Adrenal gland (tissue), 12 donors: ENCODE measurements around the gene GABRA6. TPM values are rescaled to one million over a fixed set of nuclear protein-coding genes. Genes with fewer than 3 reads are reported as not detected.

ENCODE experiments used
- DNase-seq, 7 donors: peaks; one replicate each; pipeline ENCODE4 v3.0.0-alpha.2; 2019 to 2020
- H3K27ac ChIP-seq, 5 donors: fragments of 200-600 bp; sonication (generic) in 4 of 5; 1 replicate in 3 of 5; 2 replicates in 2 of 5; pipeline versions ENCODE4 v1.5.1 to v1.8.0; 2016 to 2020; ENCODE audit warnings: mild to moderate bottlenecking in 1 of 5
- H3K27me3 ChIP-seq: fragments of 200-600 bp; 2 replicates; pipeline ENCODE4 v1.8.0; 2021
- H3K36me3 ChIP-seq, 2 donors: fragments of 200-600 bp; replicated peaks in 1 of 2; 1 replicate in 1 of 2; 2 replicates in 1 of 2; pipeline versions ENCODE4 v1.5.1 to v1.8.0; 2018 to 2022
- H3K4me1 ChIP-seq, 2 donors: fragments of 200-600 bp; replicated peaks in 1 of 2; 1 replicate in 1 of 2; 2 replicates in 1 of 2; pipeline versions ENCODE4 v1.5.1 to v1.8.0; 2018 to 2021
- H3K4me3 ChIP-seq, 4 donors: fragments of 200-600 bp; sonication (generic) in 3 of 4; one replicate each; pipeline ENCODE4 v1.5.1; 2016 to 2018
- H3K9me3 ChIP-seq, 3 donors: fragments of 200-600 bp; sonication (generic) in 1 of 3; replicated peaks in 1 of 3; 1 replicate in 2 of 3; 2 replicates in 1 of 3; pipeline versions ENCODE4 v1.5.1 to v1.8.0; 2016 to 2021
- CTCF ChIP-seq, 6 experiments: fragments of 450-650 bp in 4 of 6; fragments of 200-600 bp in 2 of 6; sonication (generic) in 1 of 6; IDR thresholded peaks; 1 replicate in 5 of 6; 2 replicates in 1 of 6; pipeline versions ENCODE4 v1.5.1 to v1.8.0; 2016 to 2021; ENCODE audit warnings: antibody characterized with exemption in 6 of 6, mild to moderate bottlenecking in 2 of 6, moderate library complexity in 1 of 6
- POLR2A ChIP-seq, 2 donors: fragments of 450-650 bp; IDR thresholded peaks; one replicate each; pipeline ENCODE4 v1.6.1; 2017; ENCODE audit warnings: antibody characterized with exemption in 2 of 2, mild to moderate bottlenecking in 2 of 2, moderate library complexity in 1 of 2
- WGBS, 4 donors: extraction: QIAGEN DNeasy Blood & Tissue Kit in 2 of 4; methylation state at CpG; one replicate each; pipeline versions ENCODE4 v1.1.5 to v1.1.7; 2013 to 2017; 5-methylcytosine and 5-hydroxymethylcytosine counted together
- intact Hi-C, 2 donors: fragments of 100-400 bp; cut with DNase I; formaldehyde crosslinking; loops; one replicate each; pipeline versions ENCODE4 v1.14.1 to v1.15.0; 2022 to 2023
- polyA plus RNA-seq, 3 donors: library from polyadenylated mRNA; stranded (reverse); fragments of 200-250 nt in 2 of 3; fragments of 350-450 nt in 1 of 3; fragmentation: Illumina TruSeq in 1 of 3; extraction: RNeasy Lipid Tissue Mini Kit (QIAGEN cat#74804) in 1 of 3; gene quantifications; one replicate each; pipeline ENCODE4 v1.2.3, GENCODE V29; 2013 to 2014
- total RNA-seq, 9 donors: library from RNA; depleted of rRNA in 4 of 9; stranded (reverse); fragments of >200 nt in 4 of 9; fragments of 120-200 nt in 1 of 9; fragmentation: NEBNext Ultra II Directional in 1 of 9; extraction: Animal tissue kit (Norgen Biotek cat#: 25700) in 1 of 9; gene quantifications; one replicate each; pipeline versions ENCODE4 v1.1.0 to v1.2.4, GENCODE V29; 2013 to 2023
- donor health status: healthy with polysubstance abuse.
- donor health status: Bipolar disorder and iron deficiency.
- donor health status: DM: yes; HTN: yes; CAD: no.
- donor health status: DM: no; HTN: no; CAD: no.
- donor health status: DM: no; HTN: no; CAD: no.
- donor health status: DM: yes; HTN: yes; CAD: no.

The GABRA6 gene
- total and polyA plus RNA-seq, 12 donors = not detected

GRCh38 chr5:161660806-161661205 lies 24.7 kb upstream of the GABRA6 start:
- 74 to 89% (median 87%) methylated on average over 10 to 12 of the region's 12 CpGs for WGBS, 4 donors
- Histone ChIP-seq H3K4me1 (no peaks in the 10 kb centered on the region), H3K27ac (no peak overlapping the region), H3K27me3 (no peaks in the 10 kb centered on the region), H3K4me3 (no peak overlapping the region), H3K9me3 (peaks cover 0 to 5% (median 0%) of the 10 kb centered on the region in 3 donors), H3K36me3 (no peaks in the 10 kb centered on the region)
- intact Hi-C loops = no loop called here
- no peak for DNase-seq
- TF ChIP-seq POLR2A (IDR thresholded peaks at IDR 0.05) (no peak), CTCF (IDR thresholded peaks at IDR 0.05) (no peak)

DNA sequence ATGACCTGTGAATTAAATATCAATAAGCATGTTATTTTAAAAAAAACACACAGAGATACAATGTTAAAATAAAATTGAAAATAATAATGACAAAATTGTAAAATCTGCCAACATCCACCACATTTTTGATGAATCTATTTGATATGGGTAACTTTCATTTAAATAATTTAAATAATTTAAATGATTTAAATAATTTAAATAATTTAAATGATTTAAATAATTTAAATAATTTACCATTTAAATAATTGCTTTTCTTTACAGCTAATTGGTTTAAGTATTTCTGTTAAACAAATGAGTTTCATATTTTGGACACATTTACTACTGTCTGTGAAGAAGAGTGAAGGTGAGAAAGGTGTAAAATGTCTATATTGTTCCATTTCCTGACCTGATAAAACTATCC lies 22.1 kb upstream of the GABRA6 start:
- TF ChIP-seq CTCF (IDR thresholded peaks at IDR 0.05) (no peak), POLR2A (IDR thresholded peaks at IDR 0.05) (no peak)
- no peak for DNase-seq
- intact Hi-C loops = no loop called here
- H3K4me3 ChIP-seq = no peak overlapping the region
- H3K36me3 ChIP-seq = no peaks in the 10 kb centered on the region
- H3K27ac ChIP-seq = no peak overlapping the region
- H3K9me3 ChIP-seq = no peaks in the 10 kb centered on the region
- no peaks in the 10 kb centered on the region for H3K27me3 ChIP-seq
- no peaks in the 10 kb centered on the region for H3K4me1 ChIP-seq

- H3K4me1 ChIP-seq = no peaks in the 10 kb centered on the region
- no peak overlapping the region for H3K27ac ChIP-seq
- DNase-seq = peak in 6 of 7 donors; percentile 17 to 53 (median 28)
- intact Hi-C loops = no loop called here
- TF ChIP-seq CTCF (IDR thresholded peaks at IDR 0.05) = peak; percentile 48 to 67 (median 62)
- no peak for TF ChIP-seq POLR2A (IDR thresholded peaks at IDR 0.05)
- 7 to 13% (median 9%) methylated on average over 2 of the region's 2 CpGs for WGBS, 4 donors
- H3K27me3 ChIP-seq = no peaks in the 10 kb centered on the region
- H3K36me3 ChIP-seq = no peaks in the 10 kb centered on the region
- no peaks in the 10 kb centered on the region for H3K9me3 ChIP-seq
- no peak overlapping the region for H3K4me3 ChIP-seq
Measured at GRCh38 chr5:161676103-161676502, 9.4 kb upstream of the GABRA6 start.

DNA sequence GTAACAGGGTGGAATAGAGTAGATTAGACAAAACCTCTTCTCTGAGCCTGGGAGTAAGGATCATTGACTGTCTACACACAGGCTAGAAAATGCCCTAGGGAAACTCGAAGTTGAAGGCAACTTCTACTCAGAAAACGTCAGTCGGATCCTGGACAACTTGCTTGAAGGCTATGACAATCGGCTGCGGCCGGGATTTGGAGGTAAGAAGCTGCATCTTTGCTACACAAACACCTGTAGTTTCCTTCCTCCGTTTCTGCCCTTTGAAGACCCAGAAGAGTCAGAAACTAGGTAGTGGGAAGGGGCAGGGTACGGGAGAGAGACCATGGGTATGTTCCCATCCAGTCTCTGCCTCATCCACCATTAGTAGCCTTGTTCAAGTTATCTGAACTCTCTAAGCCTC lies 628 bp downstream of the GABRA6 start:
- intact Hi-C loops = no loop called here
- WGBS, 4 donors = 64 to 76% (median 74%) methylated on average over 8 of the region's 8 CpGs
- H3K4me3 ChIP-seq = no peak overlapping the region
- no peak for DNase-seq
- no peak overlapping the region for H3K27ac ChIP-seq
- H3K9me3 ChIP-seq = no peaks in the 10 kb centered on the region
- H3K4me1 ChIP-seq = no peaks in the 10 kb centered on the region
- TF ChIP-seq CTCF (IDR thresholded peaks at IDR 0.05) = no peak
- no peak for TF ChIP-seq POLR2A (IDR thresholded peaks at IDR 0.05)
- H3K36me3 ChIP-seq = no peaks in the 10 kb centered on the region
- H3K27me3 ChIP-seq = no peaks in the 10 kb centered on the region
